A549 (cell line): Measurements from ENCODE around the gene HDGFL2. TPM values are rescaled to one million over a fixed set of nuclear protein-coding genes. Genes with fewer than 3 reads are reported as not detected.

Experiments used
- ATAC-seq, 2 experiments: fragments of 200-7000 bp in 1 of 2; fragments of >200 bp in 1 of 2; cut with Nextera tagmentation in 1 of 2; cut with Tn5 transposase in 1 of 2; 3 replicates each; pipeline versions ENCODE4 v1.8.0 to v1.9.1; 2018 to 2020; ENCODE audit warnings: mild to moderate bottlenecking in 1 of 2, moderate library complexity in 1 of 2
- CTCF ChIA-PET: fragments of 300-600 bp; sonication (Branson Sonifier 250); formaldehyde crosslinking; extraction: SDS; loops from one replicate; lab custom pipeline; 2021; ENCODE audit warnings: antibody characterized with exemption, inconsistent platforms; lab: Yijun Ruan, JAX
- POLR2A ChIA-PET: fragments of 350-600 bp; formaldehyde crosslinking; extraction: SDS; loops from one replicate; lab custom pipeline; 2021; ENCODE audit warnings: antibody characterized with exemption, inconsistent platforms; lab: Yijun Ruan, JAX
- DNase-seq, 2 experiments: peaks; one replicate each; pipeline versions ENCODE4 v3.0.0 to v3.0.0-alpha.2; 2011 to 2016; ENCODE audit warnings: low read depth in 1 of 2, low spot score in 1 of 2
- FAIRE-seq: peaks from 2 replicates; lab custom pipeline; 2011; peaks lifted over from hg19 to GRCh38; lab: Jason Lieb, UNC
- H3K27ac ChIP-seq, 2 experiments: fragments of >200 bp; sonication (Bioruptor Twin); formaldehyde crosslinking; 3 replicates each; pipeline ENCODE4 v1.5.1; 2016 to 2017
- H3K4me1 ChIP-seq: fragments of >200 bp; sonication (Bioruptor Twin); formaldehyde crosslinking; 3 replicates; pipeline ENCODE4 v1.6.1; 2016
- H3K4me2 ChIP-seq: fragments of >200 bp; sonication (Bioruptor Twin); formaldehyde crosslinking; 3 replicates; pipeline ENCODE4 v1.6.1; 2016
- H3K4me3 ChIP-seq: fragments of >200 bp; sonication (Bioruptor Twin); formaldehyde crosslinking; 3 replicates; pipeline ENCODE4 v1.5.1; 2016
- H3K9me3 ChIP-seq: fragments of >200 bp; sonication (Bioruptor Twin); formaldehyde crosslinking; 3 replicates; pipeline ENCODE4 v1.6.1; 2016
- BHLHE40 ChIP-seq: IDR thresholded peaks from 2 replicates; pipeline ENCODE4 v1.6.1; 2012; ENCODE audit warnings: low read depth, low read length, inconsistent platforms
- ESRRA ChIP-seq: fragments of 150-350 bp; IDR thresholded peaks from 2 replicates; pipeline ENCODE4 v1.6.1; 2014; ENCODE audit warnings: mild to moderate bottlenecking, low read length, borderline replicate concordance
- FOSB ChIP-seq: fragments of 250-450 bp; sonication (Bioruptor Pico); IDR thresholded peaks from 2 replicates; pipeline ENCODE4 v1.5.0; 2020; ENCODE audit warnings: mild to moderate bottlenecking, moderate library complexity
- FOSL2 ChIP-seq, 2 experiments: fragments of 450-650 bp in 1 of 2; fragments of >200 bp in 1 of 2; sonication (Bioruptor Twin) in 1 of 2; formaldehyde crosslinking; IDR thresholded peaks; 2 replicates each; pipeline versions ENCODE4 v1.5.0 to v1.6.1; 2016 to 2020; ENCODE audit warnings: mild to moderate bottlenecking in 1 of 2, moderate library complexity in 1 of 2
- HOXA7 ChIP-seq: fragments of 250-450 bp; sonication (Bioruptor Pico); IDR thresholded peaks from 2 replicates; pipeline ENCODE4 v1.5.0; 2020; ENCODE audit warnings: mild to moderate bottlenecking, moderate library complexity
- HOXB5 ChIP-seq: fragments of 250-450 bp; sonication (Bioruptor Pico); IDR thresholded peaks from 2 replicates; pipeline ENCODE4 v1.5.0; 2020; ENCODE audit warnings: mild to moderate bottlenecking, moderate library complexity
- JUNB ChIP-seq: fragments of >200 bp; sonication (Bioruptor Twin); formaldehyde crosslinking; IDR thresholded peaks from 2 replicates; pipeline ENCODE4 v1.6.1; 2016
- MAFK ChIP-seq: fragments of 450-650 bp; IDR thresholded peaks from 2 replicates; pipeline ENCODE4 v1.6.1; 2014; ENCODE audit not compliant: partially characterized antibody
- MAZ ChIP-seq: fragments of 150-350 bp; IDR thresholded peaks from 2 replicates; pipeline ENCODE4 v1.6.1; 2014; ENCODE audit warnings: antibody characterized with exemption, low read depth, low read length, borderline replicate concordance
- PBX3 ChIP-seq: IDR thresholded peaks from 2 replicates; pipeline ENCODE4 v1.6.1; 2012
- POLR2A ChIP-seq: IDR thresholded peaks from 2 replicates; pipeline ENCODE4 v1.6.1; 2012; ENCODE audit warnings: mild to moderate bottlenecking, low read length
- POLR2AphosphoS2 ChIP-seq: conservative IDR thresholded peaks from 2 replicates; pipeline ENCODE4 v1.6.1; 2012; ENCODE audit warnings: low read length, improper control_type of control experiment, inconsistent platforms
- RAD21 ChIP-seq, 2 experiments: fragments of >200 bp in 1 of 2; sonication (Bioruptor Twin) in 1 of 2; formaldehyde crosslinking in 1 of 2; IDR thresholded peaks in 1 of 2; conservative IDR thresholded peaks in 1 of 2; 2 replicates in 1 of 2; 3 replicates in 1 of 2; pipeline ENCODE4 v1.6.1; 2012 to 2018; ENCODE audit warnings: inconsistent platforms in 1 of 2
- RARB ChIP-seq: fragments of 250-450 bp; sonication (Bioruptor Pico); IDR thresholded peaks from 2 replicates; pipeline ENCODE4 v1.8.0; 2021; ENCODE audit warnings: mild to moderate bottlenecking, moderate library complexity
- RNF2 ChIP-seq: fragments of 200-600 bp; sonication (generic); IDR thresholded peaks from 2 replicates; pipeline ENCODE4 v1.6.1; 2016; ENCODE audit warnings: low read depth, mild to moderate bottlenecking, antibody characterized with exemption, moderate library complexity, borderline replicate concordance
- TFCP2L1 ChIP-seq: fragments of 250-450 bp; sonication (Bioruptor Pico); IDR thresholded peaks from 2 replicates; pipeline ENCODE4 v1.5.0; 2021; ENCODE audit warnings: mild to moderate bottlenecking
- TP53 ChIP-seq: fragments of 250-450 bp; sonication (Bioruptor Pico); IDR thresholded peaks from 2 replicates; pipeline ENCODE4 v1.5.0; 2021; ENCODE audit warnings: mild to moderate bottlenecking, moderate library complexity
- ZC3H11A ChIP-seq: fragments of 450-650 bp; IDR thresholded peaks from 2 replicates; pipeline ENCODE4 v1.6.1; 2014; ENCODE audit warnings: antibody characterized with exemption, mild to moderate bottlenecking
- WGBS: methylation state at CpG from one replicate; pipeline ENCODE4 v1.1.6; 2017; ENCODE audit errors: missing lambda C conversion rate; 5-methylcytosine and 5-hydroxymethylcytosine counted together
- polyA plus RNA-seq, 4 experiments: library from polyadenylated mRNA; depleted of rRNA in 3 of 4; stranded (reverse); fragments of >200 nt; fragmentation: RNase III in 1 of 4; extraction: RNeasy Plus Mini Kit Qiagen cat#74134 plus additional on column Dnase treatment in 1 of 4; gene quantifications; 2 replicates in 3 of 4; 3 replicates in 1 of 4; pipeline ENCODE4 v1.2.3, GENCODE V29; 2011 to 2017
- TF ChIP-seq, protein P1 (sequence below): IDR thresholded peaks from 2 replicates; pipeline ENCODE4 v1.6.1; 2012; ENCODE audit warnings: low read depth, borderline replicate concordance
- TF ChIP-seq, protein P2 (sequence below): fragments of 250-450 bp; sonication (Bioruptor Pico); IDR thresholded peaks from 2 replicates; pipeline ENCODE4 v1.5.0; 2020; ENCODE audit warnings: low read depth, mild to moderate bottlenecking, moderate library complexity

The HDGFL2 gene
- polyA plus RNA-seq, 2 of the 4 experiments (the other 2 are of a cell fraction), result 10.8 to 34.3 TPM

GRCh38 chr19:4448147-4448985 is 23.7 kb upstream of the HDGFL2 start:
- H3K4me3 ChIP-seq, result no peak overlapping the region
- TF ChIP-seq RNF2, result no peak
- H3K4me2 ChIP-seq, result no peak overlapping the region
- WGBS, result 83% methylated on average over 19 of the region's 30 CpGs
- no peak for ATAC-seq
- ChIA-PET CTCF (interaction anchor here (0.9 to 1.9 kb wide), 3 partner anchors 32 to 180 kb away, joined by 3 to 4 read pairs (median 3); no protein-coding TSS in a partner anchor), POLR2A (no interaction called here)
- no peaks in the 10 kb centered on the region for H3K4me1 ChIP-seq
- no peak for FAIRE-seq
- no peak overlapping the region for H3K27ac ChIP-seq
- no peaks in the 10 kb centered on the region for H3K9me3 ChIP-seq
- DNase-seq, result no peak

- no peak for FAIRE-seq
- ChIA-PET CTCF (interaction anchor here (0.9 to 1.1 kb wide), 2 partner anchors 33 to 181 kb away, joined by 3 read pairs; no protein-coding TSS in a partner anchor), POLR2A (no interaction called here)
- no peak for DNase-seq
- Histone ChIP-seq H3K27ac (no peak overlapping the region), H3K4me2 (no peak overlapping the region), H3K9me3 (no peaks in the 10 kb centered on the region), H3K4me3 (no peak overlapping the region), H3K4me1 (no peaks in the 10 kb centered on the region)
- 90% methylated on average over 13 of the region's 24 CpGs for WGBS
- TF ChIP-seq RNF2 (no peak), POLR2A (no peak), HOXB5 (CRISPR knock-in tag) (no peak), BHLHE40 (no peak), TP53 (no peak), TFCP2L1 (CRISPR knock-in tag) (no peak), FOSL2 (IDR thresholded peaks at IDR 0.05) (no peak), FOSL2 (CRISPR knock-in tag; IDR thresholded peaks at IDR 0.05) (no peak)
- TF ChIP-seq, protein P1, sequence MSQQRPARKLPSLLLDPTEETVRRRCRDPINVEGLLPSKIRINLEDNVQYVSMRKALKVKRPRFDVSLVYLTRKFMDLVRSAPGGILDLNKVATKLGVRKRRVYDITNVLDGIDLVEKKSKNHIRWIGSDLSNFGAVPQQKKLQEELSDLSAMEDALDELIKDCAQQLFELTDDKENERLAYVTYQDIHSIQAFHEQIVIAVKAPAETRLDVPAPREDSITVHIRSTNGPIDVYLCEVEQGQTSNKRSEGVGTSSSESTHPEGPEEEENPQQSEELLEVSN, result no peak
- ATAC-seq, result no peak
Observed at GRCh38 chr19:4449022-4449638, 23.0 kb upstream of the HDGFL2 start.

DNA sequence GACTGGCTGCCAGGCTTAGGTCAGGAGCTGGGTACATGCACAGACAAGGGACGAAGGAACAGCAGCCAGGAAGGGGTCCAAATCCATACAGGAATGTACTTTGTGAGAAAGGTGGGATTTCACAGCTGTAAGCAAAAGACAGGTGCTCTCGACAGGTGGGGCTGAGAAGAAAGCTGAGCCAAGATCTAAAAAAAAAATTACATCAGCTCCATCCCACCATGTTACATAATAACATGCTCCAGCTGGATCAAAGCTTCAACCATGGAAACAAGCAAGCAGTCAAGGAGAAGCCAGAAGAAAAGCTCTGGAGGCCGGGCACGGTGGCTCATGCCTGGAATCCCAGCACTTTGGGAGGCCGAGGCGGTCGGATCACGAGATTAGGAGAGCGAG is 22.5 kb upstream of the HDGFL2 start:
- ChIA-PET POLR2A (no interaction called here), CTCF (interaction anchor here (1.1 kb wide), 1 partner anchor 24 kb away, joined by 3 read pairs; no protein-coding TSS in a partner anchor)
- H3K4me3 ChIP-seq, result no peak overlapping the region
- H3K27ac ChIP-seq, result no peak overlapping the region
- H3K4me2 ChIP-seq, result no peak overlapping the region
- WGBS, result 98% methylated on average over 9 of the region's 9 CpGs
- no peaks in the 10 kb centered on the region for H3K9me3 ChIP-seq
- DNase-seq (no peak), ATAC-seq (no peak), FAIRE-seq (no peak)
- TF ChIP-seq PBX3 (no peak), JUNB (no peak), RAD21 (conservative IDR thresholded peaks at IDR 0.05 in 1 of 2, IDR thresholded peaks at IDR 0.05 in 1 of 2) (no peak)
- H3K4me1 ChIP-seq, result no peaks in the 10 kb centered on the region

- CTCF ChIA-PET, result interaction anchor here (1.1 kb wide), 1 partner anchor 52 kb away, joined by 4 read pairs; the partner anchor contains the start of gene SH3GL1
- ATAC-seq, result no peak
Observed at GRCh38 chr19:4452230-4452990, 19.7 kb upstream of the HDGFL2 start.

More at GRCh38 chr19:4452230-4452990, 19.7 kb upstream of the HDGFL2 start:
- WGBS, result 88% methylated on average over 17 of the region's 24 CpGs
- no peak for DNase-seq
- no peak for FAIRE-seq
- Histone ChIP-seq H3K4me1 (peaks cover 11% of the 10 kb centered on the region; the same call in 1 of the 3 replicates), H3K4me2 (no peak overlapping the region), H3K4me3 (no peak overlapping the region), H3K9me3 (no peaks in the 10 kb centered on the region)
- TF ChIP-seq ZC3H11A (no peak), MAFK (no peak), RARB (CRISPR knock-in tag) (no peak), POLR2AphosphoS2 (no peak), ESRRA (no peak), RNF2 (no peak), HOXA7 (CRISPR knock-in tag) (no peak), MAZ (no peak), FOSB (no peak)
- TF ChIP-seq, protein P2, sequence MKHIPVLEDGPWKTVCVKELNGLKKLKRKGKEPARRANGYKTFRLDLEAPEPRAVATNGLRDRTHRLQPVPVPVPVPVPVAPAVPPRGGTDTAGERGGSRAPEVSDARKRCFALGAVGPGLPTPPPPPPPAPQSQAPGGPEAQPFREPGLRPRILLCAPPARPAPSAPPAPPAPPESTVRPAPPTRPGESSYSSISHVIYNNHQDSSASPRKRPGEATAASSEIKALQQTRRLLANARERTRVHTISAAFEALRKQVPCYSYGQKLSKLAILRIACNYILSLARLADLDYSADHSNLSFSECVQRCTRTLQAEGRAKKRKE, result no peak
- TF ChIP-seq, protein P1, result no peak
- TF ChIP-seq, all 56 proteins: peak for 0
- POLR2A ChIA-PET, result no interaction called here
- no peak overlapping the region for H3K27ac ChIP-seq
